Sigmoid colon (tissue), 7 donors: ENCODE data around the gene ACOT13. TPM values are rescaled to one million over a fixed set of nuclear protein-coding genes. Genes with fewer than 3 reads are reported as not detected.
"Not testable (repeated sequence)": the region's sequence is repeated elsewhere in the genome, so short reads cannot be mapped to it uniquely, and the experiment has no call there.

Experiments used
- DNase-seq: peaks from one replicate; pipeline ENCODE4 v3.0.0-alpha.2; 2019
- H3K27ac ChIP-seq, 4 donors: fragments of 200-600 bp; sonication (generic); one replicate each; pipeline ENCODE4 v1.5.1; 2016 to 2019; ENCODE audit warnings: mild to moderate bottlenecking in 1 of 4
- H3K27me3 ChIP-seq, 3 donors: fragments of 200-600 bp; sonication (generic); one replicate each; pipeline ENCODE4 v1.5.1; 2019; ENCODE audit warnings: mild to moderate bottlenecking in 1 of 3
- H3K36me3 ChIP-seq, 4 donors: fragments of 200-600 bp; sonication (generic); one replicate each; pipeline ENCODE4 v1.5.1; 2016 to 2019
- H3K4me1 ChIP-seq, 4 donors: fragments of 200-600 bp; sonication (generic); one replicate each; pipeline ENCODE4 v1.5.1; 2017 to 2019
- H3K4me3 ChIP-seq, 4 donors: fragments of 200-600 bp; sonication (generic); one replicate each; pipeline ENCODE4 v1.5.1; 2017 to 2019; ENCODE audit warnings: mild to moderate bottlenecking in 2 of 4, moderate library complexity in 1 of 4
- H3K9me3 ChIP-seq, 4 donors: fragments of 200-600 bp in 3 of 4; sonication (generic) in 3 of 4; one replicate each; pipeline versions ENCODE4 v1.5.1 to v1.6.1; 2013 to 2019
- CTCF ChIP-seq, 4 experiments: fragments of 450-650 bp in 3 of 4; fragments of 200-600 bp in 1 of 4; IDR thresholded peaks; one replicate each; pipeline ENCODE4 v1.5.1; 2016 to 2019; ENCODE audit warnings: antibody characterized with exemption in 4 of 4, mild to moderate bottlenecking in 3 of 4, moderate library complexity in 2 of 4
- EP300 ChIP-seq, 4 donors: sonication (generic); formaldehyde crosslinking; IDR thresholded peaks; one replicate each; pipeline ENCODE4 v1.6.1; 2017; ENCODE audit warnings: antibody characterized with exemption in 4 of 4
- POLR2A ChIP-seq, 2 donors: fragments of 450-650 bp; IDR thresholded peaks; one replicate each; pipeline ENCODE4 v1.6.1; 2016; ENCODE audit warnings: antibody characterized with exemption in 2 of 2, mild to moderate bottlenecking in 2 of 2, moderate library complexity in 2 of 2
- POLR2AphosphoS5 ChIP-seq, 4 donors: sonication (generic); formaldehyde crosslinking; IDR thresholded peaks; one replicate each; pipeline ENCODE4 v1.6.1; 2017; ENCODE audit warnings: antibody characterized with exemption in 4 of 4
- WGBS, 2 donors: extraction: QIAGEN DNeasy Blood & Tissue Kit; methylation state at CpG; one replicate each; pipeline ENCODE4 v1.1.7; 2013; 5-methylcytosine and 5-hydroxymethylcytosine counted together
- intact Hi-C: fragments of 100-400 bp; cut with DNase I; formaldehyde crosslinking; loops from one replicate; pipeline ENCODE4 v1.15.1; 2023
- polyA plus RNA-seq, 3 donors: library from polyadenylated mRNA; stranded (reverse); fragments of 200-250 nt; gene quantifications; one replicate each; pipeline ENCODE4 v1.2.3, GENCODE V29; 2013
- total RNA-seq, 4 donors: library from RNA; depleted of rRNA; stranded (reverse); fragments of >200 nt; gene quantifications; one replicate each; pipeline ENCODE4 v1.1.0, GENCODE V29; 2016
- donor health status: healthy with polysubstance abuse.
- donor health status: Bipolar disorder and iron deficiency.
- donor health status: healthy.

ACOT13 gene
- total and polyA plus RNA-seq, 7 donors: 5.3 to 48.6 (median 11.8) TPM

- Histone ChIP-seq H3K36me3 (peaks cover 39 to 100% (median 67%) of the 10 kb centered on the region in 4 donors), H3K27ac (no peak overlapping the region), H3K9me3 (no peaks in the 10 kb centered on the region), H3K4me1 (peaks cover 0 to 50% (median 39%) of the 10 kb centered on the region in 4 donors), H3K4me3 (no peak overlapping the region), H3K27me3 (no peaks in the 10 kb centered on the region)
- intact Hi-C loops: loop anchor here (10.0 kb wide), 1 partner anchor 276 kb away; no protein-coding TSS in a partner anchor
- WGBS, 2 donors: 83 to 93% methylated on average over 10 of the region's 10 CpGs
- no peak for DNase-seq
- TF ChIP-seq POLR2AphosphoS5 (IDR thresholded peaks at IDR 0.05) (no peak), CTCF (IDR thresholded peaks at IDR 0.05) (no peak), EP300 (IDR thresholded peaks at IDR 0.05) (no peak), POLR2A (IDR thresholded peaks at IDR 0.05) (no peak)
Observed at GRCh38 chr6:24710519-24711303, 43.8 kb downstream of the ACOT13 start.

DNA sequence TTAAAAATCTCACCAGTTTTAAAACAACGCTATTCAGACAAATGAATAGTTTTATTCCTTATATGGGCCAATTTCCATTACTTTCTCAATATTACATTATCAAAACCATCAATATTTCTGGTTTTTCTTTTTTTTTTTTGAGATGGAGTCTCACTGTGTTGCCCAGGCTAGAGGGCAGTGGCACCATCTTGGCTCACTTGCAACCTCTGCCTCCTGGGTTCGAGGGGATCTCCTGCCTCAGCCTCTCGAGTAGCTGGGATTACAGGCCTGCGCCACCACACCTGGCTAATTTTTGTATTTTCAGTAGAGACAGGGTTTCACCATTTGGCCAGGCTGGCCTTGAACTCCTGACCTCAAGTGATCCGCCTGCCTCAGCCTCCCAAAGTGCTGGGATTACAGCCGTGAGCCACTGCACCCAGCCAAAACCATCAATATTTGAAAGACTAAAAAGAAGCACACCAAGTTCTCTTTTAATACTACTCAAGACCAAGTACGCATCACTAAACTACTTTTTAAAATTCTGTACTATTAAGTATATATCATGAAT lies 49.8 kb downstream of the ACOT13 start:
- intact Hi-C loops: loop anchor here (10.0 kb wide), 1 partner anchor 282 kb away; no protein-coding TSS in a partner anchor
- peaks cover 8 to 48% (median 23%) of the 10 kb centered on the region in 4 donors for H3K36me3 ChIP-seq
- not testable (repeated sequence) for H3K27me3 ChIP-seq

DNA sequence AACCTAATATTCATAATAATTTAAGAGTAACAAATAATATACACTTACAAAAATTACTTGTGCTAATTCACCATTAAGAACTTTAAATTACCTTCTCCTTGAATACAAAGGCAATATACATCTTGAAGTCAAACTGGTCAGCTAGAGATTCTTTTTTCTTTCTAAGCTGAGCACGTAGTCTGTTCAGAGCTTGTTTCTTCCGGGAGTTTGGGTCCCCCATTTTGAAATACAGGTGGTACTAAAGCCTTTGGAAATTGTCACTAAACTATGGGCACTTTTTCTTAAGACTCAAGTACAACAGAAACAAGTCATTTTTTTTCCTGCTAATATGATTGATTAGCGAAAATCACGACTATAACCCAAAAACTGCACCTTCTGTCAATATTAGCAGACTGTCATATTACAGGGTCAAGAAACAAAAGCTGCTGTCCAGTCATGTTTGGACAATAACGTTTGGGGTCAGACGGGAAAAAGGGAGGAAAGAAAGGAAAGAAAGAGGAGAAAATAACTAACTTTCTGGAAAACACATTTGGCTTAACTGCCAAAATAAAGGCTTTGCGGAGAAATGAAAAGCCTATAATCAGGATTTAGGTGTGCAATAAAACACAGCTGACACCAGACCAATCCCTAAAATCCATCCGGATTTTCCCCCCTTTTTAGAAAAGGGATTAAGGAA lies 51.7 kb downstream of the ACOT13 start:
- Histone ChIP-seq H3K9me3 (no peaks in the 10 kb centered on the region), H3K27me3 (no peaks in the 10 kb centered on the region), H3K27ac (peak overlapping the region; percentile 99 to 100 (median 99)), H3K4me3 (peak overlapping the region; percentile 86 to 95 (median 94)), H3K36me3 (peaks cover 8 to 29% (median 12%) of the 10 kb centered on the region in 4 donors), H3K4me1 (peaks cover 0 to 63% (median 50%) of the 10 kb centered on the region in 4 donors)
- TF ChIP-seq POLR2A (IDR thresholded peaks at IDR 0.05) (no peak), EP300 (IDR thresholded peaks at IDR 0.05) (no peak), POLR2AphosphoS5 (IDR thresholded peaks at IDR 0.05) (no peak), CTCF (IDR thresholded peaks at IDR 0.05) (no peak)
- DNase-seq: no peak
- intact Hi-C loops: loop anchor here (10.0 kb wide), 1 partner anchor 284 kb away; no protein-coding TSS in a partner anchor
- WGBS, 2 donors: 4 to 19% methylated on average over 8 of the region's 8 CpGs

More for the DNA sequence above, 49.8 kb downstream of the ACOT13 start:
- not testable (repeated sequence) for DNase-seq, H3K9me3 ChIP-seq
- Histone ChIP-seq H3K4me1 (peaks cover 0 to 73% (median 63%) of the 10 kb centered on the region in 4 donors), H3K27ac (peak overlapping the region in 2 of 4 donors; percentile 99 to 100), H3K4me3 (peak overlapping the region in 3 of 4 donors; percentile 86 to 95 (median 94))
- WGBS, 2 donors: 86% methylated on average over 7 of the region's 7 CpGs

- H3K27ac ChIP-seq: peak within 1 kb of the TSS; percentile 99 to 100 (median 99)
- no peaks in the 10 kb centered on the region for H3K27me3 ChIP-seq
- peaks cover 0 to 59% (median 42%) of the 10 kb centered on the region in 4 donors for H3K4me1 ChIP-seq
- 0 to 1% methylated on average over 25 of the region's 25 CpGs for whole genome bisulfite sequencing, 2 donors
- TF ChIP-seq EP300 (IDR thresholded peaks at IDR 0.05) (no peak), CTCF (IDR thresholded peaks at IDR 0.05) (no peak), POLR2A (IDR thresholded peaks at IDR 0.05) (no peak), POLR2AphosphoS5 (IDR thresholded peaks at IDR 0.05) (peak in 1 of 4 donors; percentile 8)
- H3K9me3 ChIP-seq: no peaks in the 10 kb centered on the region
- intact Hi-C loops: loop anchor here (10.0 kb wide), 1 partner anchor 285 kb away; no protein-coding TSS in a partner anchor
- H3K36me3 ChIP-seq: peaks cover 2 to 22% (median 12%) of the 10 kb centered on the region in 4 donors
- peak within 1 kb of the TSS; percentile 86 to 95 (median 94) for H3K4me3 ChIP-seq
- DNase-seq: no peak
Observed at GRCh38 chr6:24719125-24719971, 52.5 kb downstream of the ACOT13 start, which contains the start of gene C6orf62. C6orf62 (minus strand) TSS chr6:24719154; CDS start chr6:24718668, 486 bp downstream.
